GM12801 (cell line): ENCODE data around the gene GTPBP4.

Experiments
- TF ChIP-seq, protein P1 (sequence below): IDR thresholded peaks from one replicate; pipeline ENCODE4 v1.5.1; 2011; ENCODE audit warnings: control low read depth; ENCODE audit not compliant: insufficient read length; ENCODE audit errors: extremely low read depth

GTPBP4 gene

DNA sequence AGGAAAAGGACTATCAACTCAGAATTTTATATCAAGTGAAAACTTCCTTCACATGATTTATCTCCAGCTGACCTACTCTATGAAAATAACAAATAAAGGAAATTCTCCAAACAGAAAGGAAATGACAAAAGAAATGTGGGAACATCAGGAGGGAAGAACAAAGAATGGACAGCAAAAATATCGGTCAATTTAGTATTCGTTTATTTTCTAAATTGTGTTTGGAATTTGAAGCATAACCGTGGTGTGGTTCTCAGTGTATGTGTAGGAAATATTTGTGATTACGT, 76.7 kb downstream of the GTPBP4 start:
- TF ChIP-seq, protein P1, sequence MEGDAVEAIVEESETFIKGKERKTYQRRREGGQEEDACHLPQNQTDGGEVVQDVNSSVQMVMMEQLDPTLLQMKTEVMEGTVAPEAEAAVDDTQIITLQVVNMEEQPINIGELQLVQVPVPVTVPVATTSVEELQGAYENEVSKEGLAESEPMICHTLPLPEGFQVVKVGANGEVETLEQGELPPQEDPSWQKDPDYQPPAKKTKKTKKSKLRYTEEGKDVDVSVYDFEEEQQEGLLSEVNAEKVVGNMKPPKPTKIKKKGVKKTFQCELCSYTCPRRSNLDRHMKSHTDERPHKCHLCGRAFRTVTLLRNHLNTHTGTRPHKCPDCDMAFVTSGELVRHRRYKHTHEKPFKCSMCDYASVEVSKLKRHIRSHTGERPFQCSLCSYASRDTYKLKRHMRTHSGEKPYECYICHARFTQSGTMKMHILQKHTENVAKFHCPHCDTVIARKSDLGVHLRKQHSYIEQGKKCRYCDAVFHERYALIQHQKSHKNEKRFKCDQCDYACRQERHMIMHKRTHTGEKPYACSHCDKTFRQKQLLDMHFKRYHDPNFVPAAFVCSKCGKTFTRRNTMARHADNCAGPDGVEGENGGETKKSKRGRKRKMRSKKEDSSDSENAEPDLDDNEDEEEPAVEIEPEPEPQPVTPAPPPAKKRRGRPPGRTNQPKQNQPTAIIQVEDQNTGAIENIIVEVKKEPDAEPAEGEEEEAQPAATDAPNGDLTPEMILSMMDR = no peak

DNA sequence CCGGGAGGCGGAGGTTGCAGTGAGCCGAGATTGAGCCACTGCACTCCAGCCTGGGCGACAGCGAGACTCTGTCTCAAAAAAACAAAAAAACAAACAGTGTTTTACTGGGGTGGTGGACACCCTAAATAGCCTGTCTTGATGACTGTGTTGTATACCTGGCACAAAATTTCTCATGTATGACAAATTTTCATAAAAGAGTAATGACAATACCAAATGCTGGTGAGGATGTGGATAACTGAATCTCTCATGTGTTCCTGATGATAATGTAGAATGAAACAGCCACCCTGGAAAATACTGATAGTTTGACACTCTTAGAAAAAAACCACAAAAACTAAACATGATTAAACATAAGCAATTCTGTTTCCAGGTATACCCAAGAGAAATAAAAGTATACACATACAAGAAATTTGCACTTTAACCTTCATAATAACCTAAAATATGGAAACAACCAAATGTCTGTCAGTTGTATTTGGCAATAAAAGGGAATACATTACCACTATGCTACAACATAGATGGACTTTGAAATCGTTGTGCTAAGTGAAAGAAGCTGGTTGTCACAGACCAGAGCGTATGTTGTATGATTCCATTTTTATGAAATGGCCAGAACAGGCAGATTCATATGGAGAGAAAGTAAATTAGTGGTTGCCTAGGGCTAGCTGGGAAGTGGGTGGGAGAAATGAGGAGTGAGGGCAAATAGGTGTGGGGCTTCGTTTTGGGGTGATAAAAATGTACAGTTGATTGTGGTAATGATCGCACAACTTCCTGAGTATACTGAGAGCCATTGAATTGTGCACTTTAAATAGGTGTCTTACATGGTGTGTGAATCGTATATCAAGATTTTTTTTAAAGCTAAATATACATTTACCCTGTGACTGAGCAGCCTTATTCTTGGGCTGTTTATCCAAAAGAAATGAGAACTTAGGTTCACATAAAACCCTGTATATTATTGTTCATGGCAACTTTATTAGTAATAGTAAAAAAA, 80.4 kb downstream of the GTPBP4 start:
- TF ChIP-seq, protein P1 = no peak
